GM12878 (cell line): Measurements from ENCODE around the gene MST1. TPM values are rescaled to one million over a fixed set of nuclear protein-coding genes. Genes with fewer than 3 reads are reported as not detected.

Experiments used
- ATAC-seq: fragments of 200-7000 bp; cut with Tn5 transposase; 3 replicates; pipeline ENCODE4 v1.9.1; 2020; ENCODE audit warnings: mild to moderate bottlenecking, moderate library complexity
- BruUV-seq: library from RNA; stranded (reverse); fragments of 400-500 nt; replicated peaks from 2 replicates; lab custom pipeline; 2021; lab: Mats Ljungman, UMichigan
- CTCF ChIA-PET: fragments of 300-600 bp; sonication (Branson Sonifier 250); formaldehyde crosslinking; extraction: SDS; loops from one replicate; lab custom pipeline; 2021; ENCODE audit warnings: inconsistent platforms; lab: Yijun Ruan, JAX
- POLR2A ChIA-PET: fragments of 350-600 bp; formaldehyde crosslinking; extraction: SDS; loops from one replicate; lab custom pipeline; 2021; ENCODE audit warnings: inconsistent platforms; lab: Charles Lee
- RAD21 ChIA-PET: fragments of 300-600 bp; sonication (Branson Sonifier 250); formaldehyde crosslinking; loops from one replicate; lab custom pipeline; 2023; ENCODE audit warnings: antibody characterized with exemption; ENCODE audit not compliant: unreplicated experiment; lab: Charles Lee
- SMC1A ChIA-PET: fragments of 300-600 bp; sonication (Branson Sonifier 250); formaldehyde crosslinking; loops from one replicate; lab custom pipeline; 2023; ENCODE audit not compliant: unreplicated experiment, uncharacterized antibody; lab: Charles Lee
- DNase-seq: peaks from one replicate; pipeline ENCODE4 v3.0.0-alpha.2; 2011; ENCODE audit warnings: low read depth, low spot score
- FAIRE-seq: peaks from 3 replicates; lab custom pipeline; 2011; peaks lifted over from hg19 to GRCh38; lab: Jason Lieb, UNC
- H2AFZ ChIP-seq: 2 replicates; pipeline ENCODE4 v1.6.0; 2011; ENCODE audit warnings: low read depth, low read length, control low read depth; ENCODE audit not compliant: control insufficient read depth
- H3K27ac ChIP-seq: 2 replicates; pipeline ENCODE4 v1.5.1; 2011; ENCODE audit warnings: control low read depth; ENCODE audit not compliant: control insufficient read depth, insufficient read depth
- H3K27me3 ChIP-seq, 2 experiments: replicated peaks in 1 of 2; 2 replicates each; pipeline versions ENCODE4 v1.6.0 to v1.6.1; 2011; ENCODE audit warnings: low read length in 1 of 2; ENCODE audit not compliant: control insufficient read depth in 2 of 2, insufficient read depth in 2 of 2
- H3K36me3 ChIP-seq, 2 experiments: 2 replicates each; pipeline ENCODE4 v1.5.1; 2011; ENCODE audit warnings: low read length in 1 of 2; ENCODE audit not compliant: control insufficient read depth in 2 of 2, insufficient read depth in 2 of 2
- H3K4me1 ChIP-seq: 2 replicates; pipeline ENCODE4 v1.6.1; 2011; ENCODE audit warnings: mild to moderate bottlenecking, low read length, moderate library complexity, mixed read lengths; ENCODE audit not compliant: control insufficient read depth, insufficient read depth
- H3K4me2 ChIP-seq: 2 replicates; pipeline ENCODE4 v1.6.0; 2011; ENCODE audit warnings: control low read depth; ENCODE audit not compliant: control insufficient read depth, insufficient read depth
- H3K4me3 ChIP-seq: fragments of 200-600 bp; sonication (generic); 2 replicates; pipeline ENCODE4 v1.5.1; 2016
- H3K79me2 ChIP-seq: 2 replicates; pipeline ENCODE4 v1.6.0; 2011; ENCODE audit warnings: low read length; ENCODE audit not compliant: control insufficient read depth, insufficient read depth
- H3K9ac ChIP-seq: 2 replicates; pipeline ENCODE4 v1.8.0; 2011; ENCODE audit warnings: low read length, control low read depth, mixed read lengths; ENCODE audit not compliant: control insufficient read depth, insufficient read depth
- H3K9me3 ChIP-seq: replicated peaks from 3 replicates; pipeline ENCODE4 v1.5.1; 2011; ENCODE audit warnings: mild to moderate bottlenecking, low read length; ENCODE audit not compliant: control insufficient read depth, insufficient read depth
- H4K20me1 ChIP-seq: 2 replicates; pipeline ENCODE4 v1.6.0; 2011; ENCODE audit not compliant: control insufficient read depth, insufficient read depth
- BRCA1 ChIP-seq: IDR thresholded peaks from 2 replicates; pipeline ENCODE4 v1.6.1; 2011; ENCODE audit warnings: low read depth, low read length, improper control_type of control experiment
- CEBPB ChIP-seq, 2 experiments: fragments of 150-350 bp in 1 of 2; IDR thresholded peaks; 2 replicates each; pipeline ENCODE4 v1.6.1; 2012 to 2014; ENCODE audit warnings: low read depth in 2 of 2, low read length in 2 of 2, borderline replicate concordance in 1 of 2, inconsistent platforms in 1 of 2
- CHD1 ChIP-seq: IDR thresholded peaks from 2 replicates; pipeline ENCODE4 v1.6.1; 2012; ENCODE audit warnings: low read depth, low read length, improper control_type of control experiment
- CHD4 ChIP-seq: fragments of 200-600 bp; sonication (generic); IDR thresholded peaks from 2 replicates; pipeline ENCODE4 v1.6.1; 2016; ENCODE audit warnings: mild to moderate bottlenecking
- CREM ChIP-seq: IDR thresholded peaks from 2 replicates; pipeline ENCODE4 v1.6.1; 2014; ENCODE audit warnings: antibody characterized with exemption, low read depth
- FOXK2 ChIP-seq: fragments of 450-650 bp; IDR thresholded peaks from 2 replicates; pipeline ENCODE4 v1.6.1; 2017; ENCODE audit warnings: mild to moderate bottlenecking, moderate library complexity
- LARP7 ChIP-seq: fragments of 450-650 bp; IDR thresholded peaks from 2 replicates; pipeline ENCODE4 v1.6.1; 2017; ENCODE audit warnings: mild to moderate bottlenecking
- NFIC ChIP-seq: IDR thresholded peaks from 2 replicates; pipeline ENCODE4 v1.6.1; 2012; ENCODE audit warnings: low read depth, mild to moderate bottlenecking, inconsistent platforms, low read length, moderate library complexity
- RAD21 ChIP-seq: IDR thresholded peaks from 2 replicates; pipeline ENCODE4 v1.6.1; 2011; ENCODE audit warnings: mild to moderate bottlenecking, low read depth, low read length, moderate library complexity; ENCODE audit not compliant: insufficient read depth
- RUNX3 ChIP-seq: IDR thresholded peaks from 2 replicates; pipeline ENCODE4 v1.6.1; 2012; ENCODE audit warnings: low read length, inconsistent platforms
- STAT3 ChIP-seq: IDR thresholded peaks from 2 replicates; pipeline ENCODE4 v1.6.1; 2011; ENCODE audit warnings: low read depth, low read length, improper control_type of control experiment
- SUZ12 ChIP-seq: fragments of 200-600 bp; sonication (generic); IDR thresholded peaks from one replicate; pipeline ENCODE4 v1.6.1; 2018; ENCODE audit warnings: antibody characterized with exemption, mild to moderate bottlenecking; ENCODE audit not compliant: unreplicated experiment
- USF2 ChIP-seq: IDR thresholded peaks from 2 replicates; pipeline ENCODE4 v1.6.1; 2011; ENCODE audit warnings: low read depth, low read length, improper control_type of control experiment, borderline replicate concordance
- WGBS: methylation state at CpG from one replicate; pipeline ENCODE4 v1.1.6; 2016; ENCODE audit warnings: low lambda C conversion rate; ENCODE audit not compliant: insufficient replicate concordance, insufficient coverage; ENCODE audit errors: missing lambda C conversion rate; 5-methylcytosine and 5-hydroxymethylcytosine counted together
- in situ Hi-C: fragments of 300-500 bp; cut with MboI; formaldehyde crosslinking; loops from 9 replicates; pipeline ENCODE4 v1.14.3; 2018; ENCODE audit warnings: mixed read lengths
- intact Hi-C: fragments of 100-400 bp; cut with micrococcal nuclease; formaldehyde crosslinking; loops from one replicate; pipeline ENCODE4 v1.14.2; 2022; ENCODE audit not compliant: unreplicated experiment
- polyA plus RNA-seq, 11 experiments: library from polyadenylated mRNA; depleted of rRNA in 4 of 11; unstranded in 6 of 11; stranded (reverse) in 5 of 11; fragments of >200 nt; fragmentation: Nextera tagmentation in 4 of 11; fragmentation: Illumina TruSeq in 1 of 11; extraction: Ambion mirVana in 4 of 11; extraction: Trizol in 1 of 11; gene quantifications; 1 replicate in 1 of 11; 2 replicates in 10 of 11; pipeline versions ENCODE4 v1.2.1 to v1.2.3, GENCODE V29; 2011 to 2016; ENCODE audit warnings: inconsistent platforms in 2 of 11, missing spikeins in 2 of 11, low read depth in 1 of 11
- total RNA-seq, 4 experiments: library from RNA; depleted of rRNA in 3 of 4; stranded (reverse); fragments of >200 nt in 3 of 4; fragmentation: Illumina TruSeq in 1 of 4; extraction: Trizol in 1 of 4; gene quantifications; 2 replicates each; pipeline versions ENCODE4 v1.2.1 to v1.2.3, GENCODE V29; 2013 to 2021
- TF ChIP-seq, protein P1 (sequence below): IDR thresholded peaks from 2 replicates; pipeline ENCODE4 v1.6.1; 2012; ENCODE audit warnings: low read depth, low read length, improper control_type of control experiment
- TF ChIP-seq, protein P2 (sequence below): fragments of 450-650 bp; conservative IDR thresholded peaks from 2 replicates; pipeline ENCODE4 v1.6.1; 2017; ENCODE audit warnings: mild to moderate bottlenecking, moderate library complexity
- TF ChIP-seq, protein P3 (sequence below): IDR thresholded peaks from 2 replicates; pipeline ENCODE4 v1.6.1; 2011; ENCODE audit warnings: low read depth, mild to moderate bottlenecking, low read length, moderate library complexity, borderline replicate concordance; ENCODE audit errors: extremely low read depth
- TF ChIP-seq, protein P4 (sequence below): fragments of 450-650 bp; IDR thresholded peaks from 2 replicates; pipeline ENCODE4 v1.6.1; 2017; ENCODE audit warnings: borderline replicate concordance

The MST1 gene
- total and polyA plus RNA-seq, 10 of the 15 experiments (the other 5 are each of a cell fraction or from before 2014, with no cell fraction given), result 1.2 to 25.5 (median 4.1) TPM

GRCh38 chr3:49689046-49689907 lies at the start of gene MST1, which contains the start of gene RNF123 (continued):
- TF ChIP-seq, protein P1, sequence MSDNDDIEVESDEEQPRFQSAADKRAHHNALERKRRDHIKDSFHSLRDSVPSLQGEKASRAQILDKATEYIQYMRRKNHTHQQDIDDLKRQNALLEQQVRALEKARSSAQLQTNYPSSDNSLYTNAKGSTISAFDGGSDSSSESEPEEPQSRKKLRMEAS, result no peak
- TF ChIP-seq, protein P2, sequence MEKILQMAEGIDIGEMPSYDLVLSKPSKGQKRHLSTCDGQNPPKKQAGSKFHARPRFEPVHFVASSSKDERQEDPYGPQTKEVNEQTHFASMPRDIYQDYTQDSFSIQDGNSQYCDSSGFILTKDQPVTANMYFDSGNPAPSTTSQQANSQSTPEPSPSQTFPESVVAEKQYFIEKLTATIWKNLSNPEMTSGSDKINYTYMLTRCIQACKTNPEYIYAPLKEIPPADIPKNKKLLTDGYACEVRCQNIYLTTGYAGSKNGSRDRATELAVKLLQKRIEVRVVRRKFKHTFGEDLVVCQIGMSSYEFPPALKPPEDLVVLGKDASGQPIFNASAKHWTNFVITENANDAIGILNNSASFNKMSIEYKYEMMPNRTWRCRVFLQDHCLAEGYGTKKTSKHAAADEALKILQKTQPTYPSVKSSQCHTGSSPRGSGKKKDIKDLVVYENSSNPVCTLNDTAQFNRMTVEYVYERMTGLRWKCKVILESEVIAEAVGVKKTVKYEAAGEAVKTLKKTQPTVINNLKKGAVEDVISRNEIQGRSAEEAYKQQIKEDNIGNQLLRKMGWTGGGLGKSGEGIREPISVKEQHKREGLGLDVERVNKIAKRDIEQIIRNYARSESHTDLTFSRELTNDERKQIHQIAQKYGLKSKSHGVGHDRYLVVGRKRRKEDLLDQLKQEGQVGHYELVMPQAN, result peak; percentile 87
- TF ChIP-seq CREM (peak; percentile 46; the same call in 1 of the 2 replicates), FOXK2 (peak; percentile 72), RUNX3 (peak; percentile 39; the same call in 1 of the 2 replicates), SUZ12 (no peak), CEBPB (IDR thresholded peaks at IDR 0.05; ENCODE audit: borderline replicate concordance in 1 of 2, low read depth in 2 of 2, low read length in 2 of 2) (no peak), CHD4 (no peak)

DNA sequence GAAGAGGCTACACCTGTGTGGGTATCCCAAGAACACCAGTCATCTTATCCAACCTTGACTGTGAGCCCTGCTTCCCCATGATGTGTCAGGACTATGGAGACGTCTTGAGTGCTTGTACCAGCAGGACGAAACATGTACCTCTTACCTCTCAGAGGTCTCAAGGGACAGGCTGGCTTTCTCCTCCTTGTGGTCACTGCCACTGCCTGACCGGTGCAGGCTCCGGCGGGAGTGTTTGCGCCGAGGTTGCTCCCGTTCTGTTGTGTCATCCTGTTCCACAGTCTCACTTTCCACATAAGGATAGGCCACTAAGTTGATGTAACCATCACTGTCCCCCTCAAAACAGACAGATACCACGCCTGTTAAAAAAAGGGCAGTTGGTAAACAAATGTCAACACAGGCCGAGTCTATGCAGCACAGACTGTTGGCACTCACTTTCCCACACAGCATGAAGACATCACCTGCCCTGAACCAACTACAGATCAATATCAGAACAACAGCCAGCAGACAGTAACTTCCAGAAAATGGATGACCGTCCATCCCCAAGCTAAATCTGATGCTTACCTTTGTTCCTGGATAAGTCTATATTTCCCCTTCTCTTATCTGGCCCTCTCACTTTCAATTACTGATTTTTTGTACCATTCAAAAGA lies 48.9 kb upstream of the MST1 start:
- Histone ChIP-seq H3K9ac (no peak overlapping the region), H3K27ac (no peak overlapping the region), H3K4me3 (no peak overlapping the region), H3K27me3 (no peaks in the 10 kb centered on the region), H3K4me1 (no peaks in the 10 kb centered on the region), H4K20me1 (no peaks in the 10 kb centered on the region), H2AFZ (no peak overlapping the region), H3K36me3 (peaks cover 9 to 17% of the 10 kb centered on the region in 2 experiments), H3K79me2 (no peaks in the 10 kb centered on the region), H3K4me2 (no peak overlapping the region), H3K9me3 (no peaks in the 10 kb centered on the region)
- intact Hi-C loops, result no loop called here
- RAD21 ChIA-PET, result no interaction called here
- over 99% methylated on average over 11 of the region's 11 CpGs for WGBS
- CTCF ChIA-PET, result interaction anchor here (1.3 kb wide), 1 partner anchor 17 kb away, joined by 3 read pairs; no protein-coding TSS in a partner anchor
- FAIRE-seq, result no peak
- no peak for DNase-seq
- BruUV-seq, result no TSS peak
- POLR2A ChIA-PET, result no interaction called here
- SMC1A ChIA-PET, result no interaction called here
- in situ Hi-C loops, result no loop called here
- ATAC-seq, result no peak
- TF ChIP-seq STAT3 (no peak), CHD1 (no peak), RAD21 (no peak), LARP7 (no peak), USF2 (no peak), BRCA1 (no peak), NFIC (no peak)
- TF ChIP-seq, protein P3, sequence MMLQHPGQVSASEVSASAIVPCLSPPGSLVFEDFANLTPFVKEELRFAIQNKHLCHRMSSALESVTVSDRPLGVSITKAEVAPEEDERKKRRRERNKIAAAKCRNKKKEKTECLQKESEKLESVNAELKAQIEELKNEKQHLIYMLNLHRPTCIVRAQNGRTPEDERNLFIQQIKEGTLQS, result no peak
- TF ChIP-seq, protein P4, sequence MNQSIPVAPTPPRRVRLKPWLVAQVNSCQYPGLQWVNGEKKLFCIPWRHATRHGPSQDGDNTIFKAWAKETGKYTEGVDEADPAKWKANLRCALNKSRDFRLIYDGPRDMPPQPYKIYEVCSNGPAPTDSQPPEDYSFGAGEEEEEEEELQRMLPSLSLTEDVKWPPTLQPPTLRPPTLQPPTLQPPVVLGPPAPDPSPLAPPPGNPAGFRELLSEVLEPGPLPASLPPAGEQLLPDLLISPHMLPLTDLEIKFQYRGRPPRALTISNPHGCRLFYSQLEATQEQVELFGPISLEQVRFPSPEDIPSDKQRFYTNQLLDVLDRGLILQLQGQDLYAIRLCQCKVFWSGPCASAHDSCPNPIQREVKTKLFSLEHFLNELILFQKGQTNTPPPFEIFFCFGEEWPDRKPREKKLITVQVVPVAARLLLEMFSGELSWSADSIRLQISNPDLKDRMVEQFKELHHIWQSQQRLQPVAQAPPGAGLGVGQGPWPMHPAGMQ, result no peak
